Measurements from ENCODE around the gene NCSTN. TPM values are rescaled to one million over a fixed set of nuclear protein-coding genes. Genes with fewer than 3 reads are reported as not detected.

NCSTN gene
- total and polyA plus RNA-seq, 8 donors, result 29.7 to 64.7 (median 49.6) TPM

DNA sequence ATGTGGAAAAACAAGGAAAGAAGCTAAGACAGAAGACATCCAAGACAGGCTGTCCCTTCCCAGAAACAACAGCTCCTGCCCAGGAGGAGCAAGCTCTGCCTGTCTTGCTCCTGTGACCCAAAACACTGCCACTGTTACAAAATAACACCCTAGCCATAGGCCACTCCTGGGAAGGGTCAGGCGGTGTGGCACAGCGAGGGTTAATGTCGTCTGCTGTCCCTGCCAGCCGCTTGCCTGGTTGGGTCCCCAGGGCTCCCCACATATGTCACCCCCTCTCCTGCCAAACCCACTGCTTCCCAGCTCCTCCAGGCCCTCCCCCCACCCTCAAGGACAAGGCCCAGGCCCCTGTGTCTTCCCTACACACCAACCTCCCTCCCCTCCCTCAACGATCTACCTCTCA, 19.8 kb downstream of the NCSTN start:
- DNase-seq (no peak), FAIRE-seq (no peak), ATAC-seq (no peak)
- Histone ChIP-seq H3K27ac (no peak overlapping the region), H3K36me3 (peaks cover 0 to 4% (median 0%) of the 10 kb centered on the region in 3 donors), H3K4me1 (no peaks in the 10 kb centered on the region), H3K27me3 (no peaks in the 10 kb centered on the region), H3K9me3 (no peaks in the 10 kb centered on the region), H3K4me3 (no peak overlapping the region)
- TF ChIP-seq, protein P1, sequence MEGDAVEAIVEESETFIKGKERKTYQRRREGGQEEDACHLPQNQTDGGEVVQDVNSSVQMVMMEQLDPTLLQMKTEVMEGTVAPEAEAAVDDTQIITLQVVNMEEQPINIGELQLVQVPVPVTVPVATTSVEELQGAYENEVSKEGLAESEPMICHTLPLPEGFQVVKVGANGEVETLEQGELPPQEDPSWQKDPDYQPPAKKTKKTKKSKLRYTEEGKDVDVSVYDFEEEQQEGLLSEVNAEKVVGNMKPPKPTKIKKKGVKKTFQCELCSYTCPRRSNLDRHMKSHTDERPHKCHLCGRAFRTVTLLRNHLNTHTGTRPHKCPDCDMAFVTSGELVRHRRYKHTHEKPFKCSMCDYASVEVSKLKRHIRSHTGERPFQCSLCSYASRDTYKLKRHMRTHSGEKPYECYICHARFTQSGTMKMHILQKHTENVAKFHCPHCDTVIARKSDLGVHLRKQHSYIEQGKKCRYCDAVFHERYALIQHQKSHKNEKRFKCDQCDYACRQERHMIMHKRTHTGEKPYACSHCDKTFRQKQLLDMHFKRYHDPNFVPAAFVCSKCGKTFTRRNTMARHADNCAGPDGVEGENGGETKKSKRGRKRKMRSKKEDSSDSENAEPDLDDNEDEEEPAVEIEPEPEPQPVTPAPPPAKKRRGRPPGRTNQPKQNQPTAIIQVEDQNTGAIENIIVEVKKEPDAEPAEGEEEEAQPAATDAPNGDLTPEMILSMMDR (IDR thresholded peaks at IDR 0.05), result no peak
- 42 to 49% methylated on average over 5 of the region's 5 CpGs for WGBS, 2 donors
- intact Hi-C loops (cut with DNase I), result no loop called here

DNA sequence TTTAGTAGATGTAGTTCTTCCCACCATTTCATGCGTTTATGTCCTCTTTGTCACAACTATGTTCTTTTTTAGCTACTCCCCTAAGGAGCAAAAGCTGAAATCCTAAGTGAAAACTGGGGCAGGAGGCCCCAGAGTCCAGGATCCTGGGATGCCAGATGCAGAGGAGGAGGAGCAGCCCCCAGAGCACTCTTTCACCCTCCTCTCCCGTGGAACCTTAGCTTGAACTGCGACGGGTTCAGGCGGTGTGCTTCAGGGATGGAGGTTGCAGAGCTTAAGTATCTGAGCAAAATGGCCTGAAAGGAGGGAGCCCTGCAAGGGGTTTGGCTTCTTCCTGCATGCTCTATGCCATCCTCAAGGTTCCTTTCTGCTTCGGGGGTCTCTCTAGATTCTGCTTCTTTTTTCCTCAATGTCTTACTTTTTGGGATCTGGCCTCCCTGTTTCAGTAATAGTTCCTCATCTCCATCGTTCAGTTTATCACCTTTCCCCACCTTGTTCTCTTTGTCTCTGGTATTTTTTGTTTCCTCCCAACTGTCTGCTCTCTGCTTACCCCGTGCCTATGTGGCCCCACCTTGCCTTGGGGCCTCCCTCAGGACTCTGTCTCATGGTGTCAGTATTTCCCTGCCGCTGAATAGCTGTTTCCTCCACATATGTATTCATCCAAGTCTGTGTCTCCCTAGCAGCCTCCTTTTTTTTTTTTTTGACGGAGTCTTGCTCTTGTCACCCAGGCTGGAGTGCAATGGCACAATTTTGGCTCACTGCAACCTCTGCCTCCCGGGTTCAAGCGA, 21.0 kb downstream of the NCSTN start:
- no peak for DNase-seq
- TF ChIP-seq, protein P1 (IDR thresholded peaks at IDR 0.05), result no peak
- H3K9me3 ChIP-seq, result no peaks in the 10 kb centered on the region
- ATAC-seq, result no peak
- H3K36me3 ChIP-seq, result no peaks in the 10 kb centered on the region
- H3K4me1 ChIP-seq, result no peaks in the 10 kb centered on the region
- H3K27ac ChIP-seq, result no peak overlapping the region
- FAIRE-seq, result no peak
- intact Hi-C loops (cut with DNase I), result no loop called here
- WGBS, 2 donors, result 65 to 68% methylated on average over 12 of the region's 12 CpGs
- H3K4me3 ChIP-seq, result no peak overlapping the region
- no peaks in the 10 kb centered on the region for H3K27me3 ChIP-seq

DNA sequence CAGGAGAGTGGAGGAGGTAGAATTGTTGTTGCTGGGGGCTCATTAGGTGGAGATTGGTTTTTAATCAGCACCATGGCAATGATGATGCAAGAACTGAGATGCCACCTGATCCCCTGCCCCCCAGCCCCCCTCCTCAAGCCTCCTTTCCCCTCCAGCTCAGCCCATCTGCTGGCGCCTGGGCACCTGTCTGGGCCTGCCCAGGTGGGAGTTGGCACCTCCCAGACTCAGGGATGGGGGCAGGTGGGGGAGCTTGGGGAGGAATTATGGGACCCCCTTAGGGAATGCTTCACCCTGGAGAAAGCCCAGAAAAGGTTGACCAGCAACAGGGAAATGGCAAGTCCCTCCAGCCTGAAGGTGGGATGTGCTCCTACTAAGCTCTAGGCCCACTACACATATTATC, 22.1 kb downstream of the NCSTN start:
- Histone ChIP-seq H3K27ac (no peak overlapping the region), H3K36me3 (no peaks in the 10 kb centered on the region), H3K4me3 (no peak overlapping the region), H3K27me3 (no peaks in the 10 kb centered on the region), H3K4me1 (no peaks in the 10 kb centered on the region), H3K9me3 (no peaks in the 10 kb centered on the region)
- intact Hi-C loops (cut with DNase I), result no loop called here
- TF ChIP-seq, protein P1 (IDR thresholded peaks at IDR 0.05), result no peak
- ATAC-seq (no peak), FAIRE-seq (no peak), DNase-seq (no peak)
- 77 to 100% methylated on average over 1 of the region's 1 CpG for WGBS, 2 donors

DNA sequence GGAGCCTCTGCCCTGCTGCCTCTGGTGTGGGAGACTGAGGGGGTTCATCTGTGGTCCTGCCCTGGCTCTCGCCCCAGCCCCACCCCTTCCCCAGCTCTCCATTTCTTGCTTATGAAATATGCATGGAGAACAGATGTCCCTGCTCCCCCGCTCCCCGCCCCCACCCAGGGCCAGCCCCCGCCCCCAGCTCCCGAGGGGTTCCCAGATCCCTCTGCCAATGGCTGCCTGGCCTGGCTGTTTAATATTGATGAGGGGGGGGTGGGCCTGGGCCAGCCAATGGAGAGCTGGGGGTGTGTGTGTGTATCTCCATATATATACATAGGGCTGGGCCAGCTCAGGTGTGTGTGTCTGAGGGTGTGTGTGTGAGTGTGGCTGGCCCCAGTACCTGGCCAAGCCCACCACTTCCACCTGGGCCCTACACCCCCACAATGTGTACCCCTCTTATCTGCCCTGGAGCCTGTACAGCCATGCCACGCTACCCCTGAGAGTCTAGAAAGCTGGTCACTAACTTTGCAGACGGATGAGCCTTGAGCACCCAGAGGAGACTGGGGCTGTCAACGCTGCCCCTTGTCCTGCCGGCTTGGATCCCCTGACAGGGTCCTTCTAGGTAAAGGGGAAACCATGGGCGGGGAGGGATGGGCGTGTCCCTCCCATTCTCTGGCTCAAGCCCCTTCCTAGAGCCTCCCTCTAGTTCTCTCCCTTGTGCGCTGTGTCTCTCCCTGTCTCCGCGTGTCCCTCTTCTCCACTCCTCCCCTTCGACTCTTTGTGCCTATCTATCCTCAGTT, 23.7 kb downstream of the NCSTN start, which contains the start of gene NHLH1:
TSS of gene NHLH1 (plus strand) at position 341 of the 785 bp plus-strand sequence. CDS start 3,661 bp downstream, outside the sequence.
- no peaks in the 10 kb centered on the region for H3K4me1 ChIP-seq
- no peaks in the 10 kb centered on the region for H3K27me3 ChIP-seq
- H3K27ac ChIP-seq, result no peak within 1 kb of the TSS
- TF ChIP-seq, protein P1 (IDR thresholded peaks at IDR 0.05), result no peak
- WGBS, 2 donors, result 53 to 54% methylated on average over 15 of the region's 15 CpGs
- DNase-seq (peak in 1 of 6 donors; percentile 0), ATAC-seq (no peak), FAIRE-seq (no peak)
- no peaks in the 10 kb centered on the region for H3K36me3 ChIP-seq
- no peak within 1 kb of the TSS for H3K4me3 ChIP-seq
- intact Hi-C loops (cut with DNase I), result no loop called here
- H3K9me3 ChIP-seq, result no peaks in the 10 kb centered on the region

All from pancreas (tissue), 10 donors.